GM23248 (cell line): Measurements from ENCODE around the gene CES4A. TPM values are rescaled to one million over a fixed set of nuclear protein-coding genes. Genes with fewer than 3 reads are reported as not detected.

Experiments
- DNase-seq: peaks from one replicate; pipeline ENCODE4 v3.0.0-alpha.2; 2015
- H2AFZ ChIP-seq: fragments of 200-600 bp; sonication (generic); 2 replicates; pipeline ENCODE4 v1.6.1; 2016; ENCODE audit warnings: antibody characterized with exemption
- H3F3A ChIP-seq: fragments of 200-600 bp; sonication (generic); 2 replicates; pipeline ENCODE4 v1.6.1; 2016; ENCODE audit warnings: mild to moderate bottlenecking, antibody characterized with exemption, mixed run types; ENCODE audit not compliant: insufficient read depth
- H3K27ac ChIP-seq: fragments of 200-600 bp; sonication (generic); 2 replicates; pipeline ENCODE4 v1.5.1; 2016; ENCODE audit warnings: mild to moderate bottlenecking
- H3K27me3 ChIP-seq: fragments of 200-600 bp; sonication (generic); replicated peaks from 2 replicates; pipeline ENCODE4 v1.6.1; 2016; ENCODE audit warnings: mild to moderate bottlenecking; ENCODE audit not compliant: insufficient read depth
- H3K36me3 ChIP-seq: fragments of 200-600 bp; sonication (generic); 2 replicates; pipeline ENCODE4 v1.6.1; 2016; ENCODE audit warnings: low read depth, mild to moderate bottlenecking
- H3K4me1 ChIP-seq: fragments of 200-600 bp; sonication (generic); 2 replicates; pipeline ENCODE4 v1.6.1; 2016; ENCODE audit warnings: mild to moderate bottlenecking; ENCODE audit not compliant: insufficient read depth
- H3K4me2 ChIP-seq: fragments of 200-600 bp; sonication (generic); one replicate; pipeline ENCODE4 v1.6.1; 2016; ENCODE audit warnings: mild to moderate bottlenecking; ENCODE audit not compliant: unreplicated experiment
- H3K4me3 ChIP-seq: fragments of 200-600 bp; sonication (generic); 2 replicates; pipeline ENCODE4 v1.5.1; 2016; ENCODE audit warnings: mild to moderate bottlenecking
- H3K79me2 ChIP-seq: fragments of 200-600 bp; sonication (generic); 2 replicates; pipeline ENCODE4 v1.6.1; 2016; ENCODE audit warnings: mild to moderate bottlenecking; ENCODE audit not compliant: insufficient read depth
- H3K9ac ChIP-seq: fragments of 200-600 bp; sonication (generic); 2 replicates; pipeline ENCODE4 v1.6.1; 2016; ENCODE audit warnings: mild to moderate bottlenecking
- H3K9me2 ChIP-seq: fragments of 200-600 bp; sonication (generic); 2 replicates; pipeline ENCODE4 v1.6.1; 2016; ENCODE audit warnings: mixed run types, mild to moderate bottlenecking, moderate library complexity; ENCODE audit not compliant: insufficient read depth
- H3K9me3 ChIP-seq: fragments of 200-600 bp; sonication (generic); one replicate; pipeline ENCODE4 v1.6.1; 2017; ENCODE audit warnings: low read depth
- H4K20me1 ChIP-seq: fragments of 200-600 bp; sonication (generic); 2 replicates; pipeline ENCODE4 v1.6.0; 2016; ENCODE audit not compliant: insufficient read depth
- EZH2 ChIP-seq: fragments of 200-600 bp; sonication (generic); IDR thresholded peaks from 2 replicates; pipeline ENCODE4 v1.6.1; 2018; ENCODE audit warnings: antibody characterized with exemption, mild to moderate bottlenecking; ENCODE audit not compliant: insufficient read depth, poor library complexity, severe bottlenecking
- EZH2phosphoT487 ChIP-seq: fragments of 200-600 bp; sonication (generic); IDR thresholded peaks from 2 replicates; pipeline ENCODE4 v1.6.1; 2018; ENCODE audit warnings: antibody characterized with exemption, moderate library complexity, mild to moderate bottlenecking, low read depth; ENCODE audit not compliant: insufficient read depth
- WGBS, 2 experiments: methylation state at CpG; one replicate each; pipeline ENCODE4 v1.1.6; 2015 to 2017; ENCODE audit warnings: low lambda C conversion rate in 2 of 2, low coverage in 1 of 2; ENCODE audit errors: missing lambda C conversion rate in 2 of 2; 5-methylcytosine and 5-hydroxymethylcytosine counted together
- in situ Hi-C: fragments of 300-500 bp; cut with MboI; formaldehyde crosslinking; loops from 2 replicates; pipeline ENCODE4 v1.15.0; 2020
- polyA plus RNA-seq: library from polyadenylated mRNA; unstranded; fragments of >200 nt; fragmentation: Nextera tagmentation; extraction: Ambion mirVana; gene quantifications from 2 replicates; pipeline ENCODE4 v1.2.1, GENCODE V29; 2016
- small RNA-seq: library from RNA; depleted of rRNA; stranded (forward); fragments of <200 nt; gene quantifications from one replicate; pipeline ENCODE3, GENCODE V24; 2014; ENCODE audit warnings: low read depth, low replicate concordance
- total RNA-seq: library from RNA; depleted of rRNA; stranded (reverse); fragments of >200 nt; shearing (Covaris generic); gene quantifications from 2 replicates; pipeline ENCODE4 v1.2.3, GENCODE V29; 2014; rRNA removed

The CES4A gene
- total and polyA plus RNA-seq, 2 experiments from 2014 or later, result 4.5 to 5.0 TPM

DNA sequence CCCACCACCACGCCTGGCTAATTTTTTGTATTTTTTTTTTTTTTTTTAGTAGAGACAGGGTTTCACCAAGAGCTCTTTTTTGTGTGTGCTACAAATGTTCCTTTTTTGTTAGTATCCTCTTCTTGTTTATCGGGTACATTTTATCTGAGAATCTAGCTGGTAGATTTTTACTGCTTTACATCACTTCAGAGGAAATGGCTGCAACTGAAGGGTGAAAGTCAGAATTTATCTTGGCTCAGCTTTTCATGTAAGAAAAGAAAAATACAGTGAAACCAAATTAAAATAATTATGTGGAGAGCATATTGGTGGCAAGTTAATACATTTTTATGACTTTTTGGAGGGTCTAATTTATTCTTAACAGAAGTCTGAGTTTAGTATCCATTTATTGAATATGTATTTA, 66.5 kb downstream of the CES4A start:
- Histone ChIP-seq H3K4me3 (no peak overlapping the region), H4K20me1 (no peaks in the 10 kb centered on the region), H3K4me1 (peaks cover 27% of the 10 kb centered on the region), H3K27ac (peak overlapping the region; percentile 76), H3K9ac (no peak overlapping the region), H3K9me3 (no peaks in the 10 kb centered on the region), H3K79me2 (peaks cover 88% of the 10 kb centered on the region), H3K4me2 (no peak overlapping the region), H3K9me2 (no peaks in the 10 kb centered on the region), H3K27me3 (no peaks in the 10 kb centered on the region), H3F3A (peaks cover 63% of the 10 kb centered on the region), H3K36me3 (no peaks in the 10 kb centered on the region), H2AFZ (no peak overlapping the region)
- TF ChIP-seq EZH2phosphoT487 (no peak), EZH2 (no peak)
- no peak for DNase-seq
- 93 to 100% methylated on average over 2 of the region's 2 CpGs for WGBS, 2 experiments
- in situ Hi-C loops, result no loop called here

DNA sequence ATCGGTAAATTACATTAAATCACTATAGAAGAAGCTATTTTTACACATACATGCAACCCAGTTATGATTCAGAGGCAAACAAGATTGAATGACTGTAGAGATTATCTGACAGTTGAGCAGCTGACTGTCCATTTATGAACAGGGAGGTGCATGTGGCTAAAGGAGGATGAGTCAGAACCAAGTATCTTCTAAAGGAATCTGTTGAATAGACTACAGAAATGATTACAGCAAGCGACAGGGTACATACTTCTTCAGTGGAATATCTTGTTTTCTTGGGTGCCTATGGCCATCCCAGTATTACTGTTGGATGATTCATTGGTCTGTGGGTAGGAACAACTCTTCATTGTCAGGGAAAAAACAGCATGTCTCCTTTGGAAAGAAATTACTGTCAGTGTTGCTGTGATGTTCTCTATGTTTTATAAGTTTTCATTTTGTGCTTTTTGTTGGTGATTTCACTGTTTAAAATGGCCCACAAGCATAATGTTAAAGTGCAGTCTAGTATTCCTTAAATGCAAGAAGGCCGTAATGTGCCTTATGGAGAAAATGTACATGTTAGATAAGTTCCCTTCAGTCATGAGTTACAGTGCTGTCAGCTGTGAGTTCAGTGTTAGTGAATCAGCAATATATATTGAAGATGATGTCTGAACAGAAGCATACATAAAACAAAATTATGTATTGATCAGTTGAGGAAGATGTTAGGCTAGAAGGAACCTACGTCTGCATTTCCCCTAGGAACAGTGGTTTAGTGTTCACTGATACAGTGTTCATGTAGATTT, 67.5 kb downstream of the CES4A start:
- in situ Hi-C loops, result no loop called here
- 0 out of 2 replicates have a peak, but pooled peaks cover 3% of the 10 kb centered on the region for H3K36me3 ChIP-seq
- H2AFZ ChIP-seq, result no peak overlapping the region
- peaks cover 58% of the 10 kb centered on the region for H3F3A ChIP-seq
- WGBS, 2 experiments, result 43 to 45% methylated on average over 4 of the region's 4 CpGs
- DNase-seq, result peak; percentile 97
- H3K9me3 ChIP-seq, result no peaks in the 10 kb centered on the region
- H3K4me2 ChIP-seq, result peak overlapping the region; percentile 67
- no peaks in the 10 kb centered on the region for H4K20me1 ChIP-seq
- peak overlapping the region; percentile 76 for H3K27ac ChIP-seq
- no peaks in the 10 kb centered on the region for H3K9me2 ChIP-seq
- H3K27me3 ChIP-seq, result no peaks in the 10 kb centered on the region
- H3K4me1 ChIP-seq, result peaks cover 27% of the 10 kb centered on the region
- peak overlapping the region; percentile 52 for H3K9ac ChIP-seq
- H3K79me2 ChIP-seq, result peaks cover 88% of the 10 kb centered on the region
- TF ChIP-seq EZH2phosphoT487 (no peak), EZH2 (no peak)
- H3K4me3 ChIP-seq, result peak overlapping the region; percentile 49; the same call in 1 of the 2 replicates

Small RNA genes within 50 kb of the gene (small RNA-seq; reads per million reads assigned to genes)
- not detected for gene RN7SL543P

Other genes starting within 250 kb of the CES4A start
- 80.6 and 89.2 TPM in 2 replicates for gene DYNC1LI2, start 237.0 kb upstream of the CES4A start, total RNA-seq
- 173 TPM in 2 replicates for gene DYNC1LI2, start 237.0 kb upstream of the CES4A start, polyA plus RNA-seq
- not detected in 2 replicates for gene TERB1, start 187.0 kb upstream of the CES4A start, total RNA-seq
- gene TERB1, start 187.0 kb upstream of the CES4A start, polyA plus RNA-seq, result not detected in 2 replicates
- gene NAE1, start 157.6 kb upstream of the CES4A start, total RNA-seq, result 92.5 and 106 TPM in 2 replicates
- 86.3 and 90.1 TPM in 2 replicates for gene NAE1, start 157.6 kb upstream of the CES4A start, polyA plus RNA-seq
- gene CA7, start 144.2 kb upstream of the CES4A start, total RNA-seq, result 0.65 TPM in 1 of 2 replicates, not detected in the other
- not detected in 2 replicates for gene CA7, start 144.2 kb upstream of the CES4A start, polyA plus RNA-seq
- gene PDP2, start 108.1 kb upstream of the CES4A start, total RNA-seq, result 3.9 and 38.2 TPM in 2 replicates
- 2.5 and 3.3 TPM in 2 replicates for gene PDP2, start 108.1 kb upstream of the CES4A start, polyA plus RNA-seq
- gene CDH16, start 69.7 kb upstream of the CES4A start, total RNA-seq, result not detected in 2 replicates
- gene CDH16, start 69.7 kb upstream of the CES4A start, polyA plus RNA-seq, result not detected in 2 replicates
- 0.22 and 1.1 TPM in 2 replicates for gene RRAD, start 63.1 kb upstream of the CES4A start, total RNA-seq
- gene RRAD, start 63.1 kb upstream of the CES4A start, polyA plus RNA-seq, result 0.70 and 0.76 TPM in 2 replicates
- 76.1 and 111 TPM in 2 replicates for gene CIAO2B, start 54.2 kb upstream of the CES4A start, total RNA-seq
- 173 and 182 TPM in 2 replicates for gene CIAO2B, start 54.2 kb upstream of the CES4A start, polyA plus RNA-seq
- 32.3 and 46.8 TPM in 2 replicates for gene CES2, start 53.1 kb upstream of the CES4A start, total RNA-seq
- 33.9 and 37.6 TPM in 2 replicates for gene CES2, start 53.1 kb upstream of the CES4A start, polyA plus RNA-seq
- not detected in 2 replicates for gene CES3, start 27.3 kb upstream of the CES4A start, total RNA-seq
- gene CES3, start 27.3 kb upstream of the CES4A start, polyA plus RNA-seq, result not detected in 2 replicates
- 53.3 and 63.2 TPM in 2 replicates for gene CBFB, start 40.6 kb downstream of the CES4A start, total RNA-seq
- gene CBFB, start 40.6 kb downstream of the CES4A start, polyA plus RNA-seq, result 52.3 and 56.1 TPM in 2 replicates
- 22.3 and 24.4 TPM in 2 replicates for gene PHAF1, start 121.4 kb downstream of the CES4A start, total RNA-seq
- 14.3 and 15.2 TPM in 2 replicates for gene PHAF1, start 121.4 kb downstream of the CES4A start, polyA plus RNA-seq
- gene B3GNT9, start 162.4 kb downstream of the CES4A start, total RNA-seq, result 73.2 and 88.0 TPM in 2 replicates
- 24.3 and 24.8 TPM in 2 replicates for gene B3GNT9, start 162.4 kb downstream of the CES4A start, polyA plus RNA-seq
- gene TRADD, start 171.3 kb downstream of the CES4A start, total RNA-seq, result 44.6 and 46.2 TPM in 2 replicates
- gene TRADD, start 171.3 kb downstream of the CES4A start, polyA plus RNA-seq, result 25.9 and 28.1 TPM in 2 replicates
- 22.5 and 24.0 TPM in 2 replicates for gene FBXL8, start 171.4 kb downstream of the CES4A start, total RNA-seq
- 9.8 and 10.3 TPM in 2 replicates for gene FBXL8, start 171.4 kb downstream of the CES4A start, polyA plus RNA-seq
- 6.4 and 10.8 TPM in 2 replicates for gene HSF4, start 176.2 kb downstream of the CES4A start, total RNA-seq
- gene HSF4, start 176.2 kb downstream of the CES4A start, polyA plus RNA-seq, result 1.8 and 3.0 TPM in 2 replicates
- 31.0 and 51.1 TPM in 2 replicates for gene NOL3, start 181.9 kb downstream of the CES4A start, total RNA-seq
- 20.3 TPM in 2 replicates for gene NOL3, start 181.9 kb downstream of the CES4A start, polyA plus RNA-seq
- 6.4 and 19.0 TPM in 2 replicates for gene MATCAP1, start 195.4 kb downstream of the CES4A start, total RNA-seq
- 3.4 and 3.8 TPM in 2 replicates for gene MATCAP1, start 195.4 kb downstream of the CES4A start, polyA plus RNA-seq
- gene EXOC3L1, start 201.5 kb downstream of the CES4A start, total RNA-seq, result not detected in 2 replicates
- 0.28 and 0.53 TPM in 2 replicates for gene EXOC3L1, start 201.5 kb downstream of the CES4A start, polyA plus RNA-seq
- 82.0 and 88.9 TPM in 2 replicates for gene E2F4, start 203.6 kb downstream of the CES4A start, total RNA-seq
- gene E2F4, start 203.6 kb downstream of the CES4A start, polyA plus RNA-seq, result 46.5 and 50.0 TPM in 2 replicates
- 1.5 and 1.6 TPM in 2 replicates for gene ELMO3, start 210.5 kb downstream of the CES4A start, total RNA-seq
- gene ELMO3, start 210.5 kb downstream of the CES4A start, polyA plus RNA-seq, result 0.10 TPM in 1 of 2 replicates, not detected in the other
- 24.9 and 53.8 TPM in 2 replicates for gene TMEM208, start 238.5 kb downstream of the CES4A start, total RNA-seq
- gene TMEM208, start 238.5 kb downstream of the CES4A start, polyA plus RNA-seq, result 97.0 and 98.0 TPM in 2 replicates